WTC11 (cell line): ENCODE data around the gene MYL3. TPM values are rescaled to one million over a fixed set of nuclear protein-coding genes. Genes with fewer than 3 reads are reported as not detected.

ENCODE experiments used
- ATAC-seq: fragments of 200-7000 bp; cut with Tn5 transposase; 2 replicates; pipeline ENCODE4 v1.10.0; 2021; ENCODE audit warnings: mild to moderate bottlenecking, moderate library complexity
- CTCF ChIA-PET: fragments of 300-600 bp; sonication (Branson Sonifier 250); formaldehyde crosslinking; loops from one replicate; lab custom pipeline; 2021; ENCODE audit warnings: antibody characterized with exemption; lab: Charles Lee
- POLR2A ChIA-PET: fragments of 350-600 bp; sonication (Branson Sonifier 250); formaldehyde crosslinking; loops from one replicate; lab custom pipeline; 2021; ENCODE audit warnings: antibody characterized with exemption; lab: Charles Lee
- DNase-seq: peaks from one replicate; pipeline ENCODE4 v3.0.0; 2021; ENCODE audit warnings: low spot score
- H3K27ac Mint-ChIP-seq: 2 replicates; pipeline ENCODE4 v1.8.0; 2021; ENCODE audit warnings: mixed read lengths
- H3K27me3 Mint-ChIP-seq: 2 replicates; pipeline ENCODE4 v1.8.0; 2021; ENCODE audit warnings: low read depth, mild to moderate bottlenecking, moderate library complexity, mixed read lengths
- H3K36me3 Mint-ChIP-seq: 2 replicates; pipeline ENCODE4 v1.8.0; 2021; ENCODE audit warnings: mixed read lengths
- H3K4me1 Mint-ChIP-seq: 2 replicates; pipeline ENCODE4 v1.8.0; 2022; ENCODE audit warnings: mixed read lengths
- H3K4me3 Mint-ChIP-seq: 2 replicates; pipeline ENCODE4 v1.8.0; 2021; ENCODE audit warnings: mild to moderate bottlenecking, moderate library complexity, mixed read lengths
- H3K9me3 Mint-ChIP-seq: 2 replicates; pipeline ENCODE4 v1.8.0; 2021; ENCODE audit warnings: mixed read lengths
- CBFB ChIP-seq: sonication (generic); formaldehyde crosslinking; IDR thresholded peaks from 2 replicates; pipeline ENCODE4 v1.8.1; 2022; ENCODE audit warnings: mild to moderate bottlenecking, low read depth, missing genetic modification reagents
- ELF4 ChIP-seq: sonication (generic); formaldehyde crosslinking; IDR thresholded peaks from 2 replicates; pipeline ENCODE4 v1.8.1; 2022; ENCODE audit warnings: low read depth, mild to moderate bottlenecking, moderate library complexity, missing genetic modification reagents
- ETV6 ChIP-seq: sonication (generic); formaldehyde crosslinking; IDR thresholded peaks from 2 replicates; pipeline ENCODE4 v1.8.1; 2022; ENCODE audit warnings: mild to moderate bottlenecking, missing genetic modification reagents
- FOXP1 ChIP-seq: sonication (generic); formaldehyde crosslinking; IDR thresholded peaks from 2 replicates; pipeline ENCODE4 v1.8.0; 2022; ENCODE audit warnings: missing genetic modification reagents, mild to moderate bottlenecking, moderate library complexity, borderline replicate concordance
- IRF1 ChIP-seq: sonication (generic); formaldehyde crosslinking; IDR thresholded peaks from 2 replicates; pipeline ENCODE4 v1.8.0; 2023; ENCODE audit warnings: missing genetic modification reagents
- NR2C2 ChIP-seq: sonication (generic); formaldehyde crosslinking; IDR thresholded peaks from 2 replicates; pipeline ENCODE4 v1.8.0; 2022; ENCODE audit warnings: mild to moderate bottlenecking, missing genetic modification reagents
- OVOL2 ChIP-seq: fragments of 250-450 bp; sonication (Bioruptor Pico); IDR thresholded peaks from 2 replicates; pipeline ENCODE4 v1.9.0; 2021; ENCODE audit warnings: mild to moderate bottlenecking, borderline replicate concordance
- PRRX2 ChIP-seq: fragments of 250-450 bp; sonication (Bioruptor Pico); IDR thresholded peaks from 2 replicates; pipeline ENCODE4 v1.8.0; 2021; ENCODE audit warnings: mild to moderate bottlenecking
- RELA ChIP-seq: sonication (generic); formaldehyde crosslinking; IDR thresholded peaks from 2 replicates; pipeline ENCODE4 v1.8.1; 2022; ENCODE audit warnings: missing genetic modification reagents, mild to moderate bottlenecking, borderline replicate concordance
- TCF7 ChIP-seq: sonication (generic); formaldehyde crosslinking; IDR thresholded peaks from 2 replicates; pipeline ENCODE4 v1.8.0; 2022; ENCODE audit warnings: mild to moderate bottlenecking, low read depth, missing genetic modification reagents, moderate library complexity
- TEAD1 ChIP-seq: sonication (generic); formaldehyde crosslinking; IDR thresholded peaks from 2 replicates; pipeline ENCODE4 v1.8.0; 2022; ENCODE audit warnings: mild to moderate bottlenecking, missing genetic modification reagents
- USF2 ChIP-seq: sonication (generic); formaldehyde crosslinking; IDR thresholded peaks from 2 replicates; pipeline ENCODE4 v1.8.1; 2023; ENCODE audit warnings: mild to moderate bottlenecking, missing genetic modification reagents, moderate library complexity
- ZNF121 ChIP-seq: sonication (generic); formaldehyde crosslinking; IDR thresholded peaks from 2 replicates; pipeline ENCODE4 v1.8.0; 2023; ENCODE audit warnings: missing genetic modification reagents
- ZNF281 ChIP-seq: sonication (generic); formaldehyde crosslinking; IDR thresholded peaks from 2 replicates; pipeline ENCODE4 v1.8.0; 2023; ENCODE audit warnings: mild to moderate bottlenecking, missing genetic modification reagents
- ZNF416 ChIP-seq: fragments of 250-450 bp; sonication (Bioruptor Pico); IDR thresholded peaks from 2 replicates; pipeline ENCODE4 v1.9.0; 2021; ENCODE audit warnings: mild to moderate bottlenecking, inconsistent platforms
- total RNA-seq: library from RNA; stranded (reverse); gene quantifications from 3 replicates; pipeline ENCODE4 v1.2.3, GENCODE V29; 2021
- TF ChIP-seq, protein P1 (sequence below): sonication (generic); formaldehyde crosslinking; IDR thresholded peaks from 2 replicates; pipeline ENCODE4 v1.8.1; 2023; ENCODE audit warnings: mild to moderate bottlenecking, missing genetic modification reagents, borderline replicate concordance
- TF ChIP-seq, protein P2 (sequence below): sonication (generic); formaldehyde crosslinking; IDR thresholded peaks from 2 replicates; pipeline ENCODE4 v1.8.0; 2022; ENCODE audit warnings: missing genetic modification reagents
- TF ChIP-seq, protein P3 (sequence below): sonication (generic); formaldehyde crosslinking; IDR thresholded peaks from 2 replicates; pipeline ENCODE4 v1.8.1; 2023; ENCODE audit warnings: mild to moderate bottlenecking, moderate library complexity, missing genetic modification reagents
- TF ChIP-seq, protein P4 (sequence below): sonication (generic); formaldehyde crosslinking; IDR thresholded peaks from 2 replicates; pipeline ENCODE4 v1.8.0; 2023; ENCODE audit warnings: missing genetic modification reagents, mild to moderate bottlenecking, borderline replicate concordance

The MYL3 gene
- total RNA-seq, 1 experiment from 2014 or later = 0.31 TPM

DNA sequence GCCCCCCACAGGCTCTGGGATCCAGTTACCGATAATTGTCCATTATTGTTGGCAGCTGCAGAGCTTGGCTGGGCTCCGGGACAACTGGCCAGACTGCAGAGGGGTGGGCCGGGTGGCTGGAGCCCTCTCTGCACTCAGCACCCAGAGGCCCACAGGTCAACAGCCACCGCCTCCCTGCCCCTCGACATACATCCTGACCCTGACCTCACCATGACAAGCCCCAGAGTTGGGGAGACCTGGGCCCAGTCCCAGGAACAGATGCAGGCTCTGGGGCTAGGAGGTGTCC is 36.7 kb upstream of the MYL3 start:
- H3K27me3 Mint-ChIP-seq = peaks cover 28% of the 10 kb centered on the region
- no peak overlapping the region for H3K4me3 Mint-ChIP-seq
- no peak for DNase-seq
- H3K4me1 Mint-ChIP-seq = no peaks in the 10 kb centered on the region; the same call in 1 of the 2 replicates
- no peaks in the 10 kb centered on the region for H3K36me3 Mint-ChIP-seq
- H3K27ac Mint-ChIP-seq = no peak overlapping the region
- CTCF ChIA-PET = interaction anchor here (0.9 to 2.9 kb wide), 4 partner anchors 9 to 182 kb away, joined by 3 to 41 read pairs (median 4); partner anchors contain the start of gene PRSS50
- no peak for TF ChIP-seq NR2C2 (CRISPR knock-in tag)
- no peak for TF ChIP-seq ELF4
- no peak for TF ChIP-seq USF2 (CRISPR knock-in tag)
- TF ChIP-seq ZNF121 (CRISPR knock-in tag) = no peak
- TF ChIP-seq, protein P1, sequence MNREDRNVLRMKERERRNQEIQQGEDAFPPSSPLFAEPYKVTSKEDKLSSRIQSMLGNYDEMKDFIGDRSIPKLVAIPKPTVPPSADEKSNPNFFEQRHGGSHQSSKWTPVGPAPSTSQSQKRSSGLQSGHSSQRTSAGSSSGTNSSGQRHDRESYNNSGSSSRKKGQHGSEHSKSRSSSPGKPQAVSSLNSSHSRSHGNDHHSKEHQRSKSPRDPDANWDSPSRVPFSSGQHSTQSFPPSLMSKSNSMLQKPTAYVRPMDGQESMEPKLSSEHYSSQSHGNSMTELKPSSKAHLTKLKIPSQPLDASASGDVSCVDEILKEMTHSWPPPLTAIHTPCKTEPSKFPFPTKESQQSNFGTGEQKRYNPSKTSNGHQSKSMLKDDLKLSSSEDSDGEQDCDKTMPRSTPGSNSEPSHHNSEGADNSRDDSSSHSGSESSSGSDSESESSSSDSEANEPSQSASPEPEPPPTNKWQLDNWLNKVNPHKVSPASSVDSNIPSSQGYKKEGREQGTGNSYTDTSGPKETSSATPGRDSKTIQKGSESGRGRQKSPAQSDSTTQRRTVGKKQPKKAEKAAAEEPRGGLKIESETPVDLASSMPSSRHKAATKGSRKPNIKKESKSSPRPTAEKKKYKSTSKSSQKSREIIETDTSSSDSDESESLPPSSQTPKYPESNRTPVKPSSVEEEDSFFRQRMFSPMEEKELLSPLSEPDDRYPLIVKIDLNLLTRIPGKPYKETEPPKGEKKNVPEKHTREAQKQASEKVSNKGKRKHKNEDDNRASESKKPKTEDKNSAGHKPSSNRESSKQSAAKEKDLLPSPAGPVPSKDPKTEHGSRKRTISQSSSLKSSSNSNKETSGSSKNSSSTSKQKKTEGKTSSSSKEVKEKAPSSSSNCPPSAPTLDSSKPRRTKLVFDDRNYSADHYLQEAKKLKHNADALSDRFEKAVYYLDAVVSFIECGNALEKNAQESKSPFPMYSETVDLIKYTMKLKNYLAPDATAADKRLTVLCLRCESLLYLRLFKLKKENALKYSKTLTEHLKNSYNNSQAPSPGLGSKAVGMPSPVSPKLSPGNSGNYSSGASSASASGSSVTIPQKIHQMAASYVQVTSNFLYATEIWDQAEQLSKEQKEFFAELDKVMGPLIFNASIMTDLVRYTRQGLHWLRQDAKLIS (CRISPR knock-in tag) = no peak
- TF ChIP-seq ZNF281 (CRISPR knock-in tag) = no peak
- TF ChIP-seq IRF1 (CRISPR knock-in tag) = no peak
- TF ChIP-seq RELA (CRISPR knock-in tag) = no peak
- TF ChIP-seq, protein P2, sequence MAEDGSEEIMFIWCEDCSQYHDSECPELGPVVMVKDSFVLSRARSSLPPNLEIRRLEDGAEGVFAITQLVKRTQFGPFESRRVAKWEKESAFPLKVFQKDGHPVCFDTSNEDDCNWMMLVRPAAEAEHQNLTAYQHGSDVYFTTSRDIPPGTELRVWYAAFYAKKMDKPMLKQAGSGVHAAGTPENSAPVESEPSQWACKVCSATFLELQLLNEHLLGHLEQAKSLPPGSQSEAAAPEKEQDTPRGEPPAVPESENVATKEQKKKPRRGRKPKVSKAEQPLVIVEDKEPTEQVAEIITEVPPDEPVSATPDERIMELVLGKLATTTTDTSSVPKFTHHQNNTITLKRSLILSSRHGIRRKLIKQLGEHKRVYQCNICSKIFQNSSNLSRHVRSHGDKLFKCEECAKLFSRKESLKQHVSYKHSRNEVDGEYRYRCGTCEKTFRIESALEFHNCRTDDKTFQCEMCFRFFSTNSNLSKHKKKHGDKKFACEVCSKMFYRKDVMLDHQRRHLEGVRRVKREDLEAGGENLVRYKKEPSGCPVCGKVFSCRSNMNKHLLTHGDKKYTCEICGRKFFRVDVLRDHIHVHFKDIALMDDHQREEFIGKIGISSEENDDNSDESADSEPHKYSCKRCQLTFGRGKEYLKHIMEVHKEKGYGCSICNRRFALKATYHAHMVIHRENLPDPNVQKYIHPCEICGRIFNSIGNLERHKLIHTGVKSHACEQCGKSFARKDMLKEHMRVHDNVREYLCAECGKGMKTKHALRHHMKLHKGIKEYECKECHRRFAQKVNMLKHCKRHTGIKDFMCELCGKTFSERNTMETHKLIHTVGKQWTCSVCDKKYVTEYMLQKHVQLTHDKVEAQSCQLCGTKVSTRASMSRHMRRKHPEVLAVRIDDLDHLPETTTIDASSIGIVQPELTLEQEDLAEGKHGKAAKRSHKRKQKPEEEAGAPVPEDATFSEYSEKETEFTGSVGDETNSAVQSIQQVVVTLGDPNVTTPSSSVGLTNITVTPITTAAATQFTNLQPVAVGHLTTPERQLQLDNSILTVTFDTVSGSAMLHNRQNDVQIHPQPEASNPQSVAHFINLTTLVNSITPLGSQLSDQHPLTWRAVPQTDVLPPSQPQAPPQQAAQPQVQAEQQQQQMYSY (CRISPR knock-in tag) = no peak
- no peak for TF ChIP-seq ETV6
- TF ChIP-seq CBFB = no peak
- no peak for TF ChIP-seq ZNF416 (CRISPR knock-in tag)
- TF ChIP-seq OVOL2 (CRISPR knock-in tag) = no peak
- TF ChIP-seq FOXP1 (CRISPR knock-in tag) = no peak
- no peak for TF ChIP-seq TEAD1
- TF ChIP-seq TCF7 (CRISPR knock-in tag) = no peak
- TF ChIP-seq, protein P3, sequence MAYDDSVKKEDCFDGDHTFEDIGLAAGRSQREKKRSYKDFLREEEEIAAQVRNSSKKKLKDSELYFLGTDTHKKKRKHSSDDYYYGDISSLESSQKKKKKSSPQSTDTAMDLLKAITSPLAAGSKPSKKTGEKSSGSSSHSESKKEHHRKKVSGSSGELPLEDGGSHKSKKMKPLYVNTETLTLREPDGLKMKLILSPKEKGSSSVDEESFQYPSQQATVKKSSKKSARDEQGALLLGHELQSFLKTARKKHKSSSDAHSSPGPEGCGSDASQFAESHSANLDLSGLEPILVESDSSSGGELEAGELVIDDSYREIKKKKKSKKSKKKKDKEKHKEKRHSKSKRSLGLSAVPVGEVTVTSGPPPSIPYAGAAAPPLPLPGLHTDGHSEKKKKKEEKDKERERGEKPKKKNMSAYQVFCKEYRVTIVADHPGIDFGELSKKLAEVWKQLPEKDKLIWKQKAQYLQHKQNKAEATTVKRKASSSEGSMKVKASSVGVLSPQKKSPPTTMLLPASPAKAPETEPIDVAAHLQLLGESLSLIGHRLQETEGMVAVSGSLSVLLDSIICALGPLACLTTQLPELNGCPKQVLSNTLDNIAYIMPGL = no peak
- TF ChIP-seq PRRX2 (CRISPR knock-in tag) = no peak
- TF ChIP-seq, protein P4, sequence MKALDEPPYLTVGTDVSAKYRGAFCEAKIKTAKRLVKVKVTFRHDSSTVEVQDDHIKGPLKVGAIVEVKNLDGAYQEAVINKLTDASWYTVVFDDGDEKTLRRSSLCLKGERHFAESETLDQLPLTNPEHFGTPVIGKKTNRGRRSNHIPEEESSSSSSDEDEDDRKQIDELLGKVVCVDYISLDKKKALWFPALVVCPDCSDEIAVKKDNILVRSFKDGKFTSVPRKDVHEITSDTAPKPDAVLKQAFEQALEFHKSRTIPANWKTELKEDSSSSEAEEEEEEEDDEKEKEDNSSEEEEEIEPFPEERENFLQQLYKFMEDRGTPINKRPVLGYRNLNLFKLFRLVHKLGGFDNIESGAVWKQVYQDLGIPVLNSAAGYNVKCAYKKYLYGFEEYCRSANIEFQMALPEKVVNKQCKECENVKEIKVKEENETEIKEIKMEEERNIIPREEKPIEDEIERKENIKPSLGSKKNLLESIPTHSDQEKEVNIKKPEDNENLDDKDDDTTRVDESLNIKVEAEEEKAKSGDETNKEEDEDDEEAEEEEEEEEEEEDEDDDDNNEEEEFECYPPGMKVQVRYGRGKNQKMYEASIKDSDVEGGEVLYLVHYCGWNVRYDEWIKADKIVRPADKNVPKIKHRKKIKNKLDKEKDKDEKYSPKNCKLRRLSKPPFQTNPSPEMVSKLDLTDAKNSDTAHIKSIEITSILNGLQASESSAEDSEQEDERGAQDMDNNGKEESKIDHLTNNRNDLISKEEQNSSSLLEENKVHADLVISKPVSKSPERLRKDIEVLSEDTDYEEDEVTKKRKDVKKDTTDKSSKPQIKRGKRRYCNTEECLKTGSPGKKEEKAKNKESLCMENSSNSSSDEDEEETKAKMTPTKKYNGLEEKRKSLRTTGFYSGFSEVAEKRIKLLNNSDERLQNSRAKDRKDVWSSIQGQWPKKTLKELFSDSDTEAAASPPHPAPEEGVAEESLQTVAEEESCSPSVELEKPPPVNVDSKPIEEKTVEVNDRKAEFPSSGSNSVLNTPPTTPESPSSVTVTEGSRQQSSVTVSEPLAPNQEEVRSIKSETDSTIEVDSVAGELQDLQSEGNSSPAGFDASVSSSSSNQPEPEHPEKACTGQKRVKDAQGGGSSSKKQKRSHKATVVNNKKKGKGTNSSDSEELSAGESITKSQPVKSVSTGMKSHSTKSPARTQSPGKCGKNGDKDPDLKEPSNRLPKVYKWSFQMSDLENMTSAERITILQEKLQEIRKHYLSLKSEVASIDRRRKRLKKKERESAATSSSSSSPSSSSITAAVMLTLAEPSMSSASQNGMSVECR (CRISPR knock-in tag) = no peak
- no peak for ATAC-seq
- no peaks in the 10 kb centered on the region for H3K9me3 Mint-ChIP-seq
- POLR2A ChIA-PET = no interaction called here
